Measurements from ENCODE around the gene CACNA1C.

The CACNA1C gene

GRCh38 chr12:2636741-2637340 lies 584.1 kb downstream of the CACNA1C start:
- Histone ChIP-seq H3K4me1 (ENCODE audit: control insufficient read depth, insufficient read depth, low read length) (peaks cover 27% of the 10 kb centered on the region), H3K9me3 (ENCODE audit: control insufficient read depth, low read length) (no peaks in the 10 kb centered on the region), H3K4me3 (ENCODE audit: low read length) (no peak overlapping the region), H3K9ac (ENCODE audit: low read length) (no peak overlapping the region), H3K27me3 (ENCODE audit: control insufficient read depth, insufficient read depth, low read length) (no peaks in the 10 kb centered on the region), H3K36me3 (ENCODE audit: control insufficient read depth, insufficient read depth, low read length) (no peaks in the 10 kb centered on the region)

- H3K27me3 ChIP-seq (ENCODE audit: control insufficient read depth, insufficient read depth, low read length): no peaks in the 10 kb centered on the region
- no peak overlapping the region for H3K4me3 ChIP-seq (ENCODE audit: low read length)
- H3K9ac ChIP-seq (ENCODE audit: low read length): no peak overlapping the region
- H3K9me3 ChIP-seq (ENCODE audit: control insufficient read depth, low read length): no peaks in the 10 kb centered on the region
- no peaks in the 10 kb centered on the region for H3K36me3 ChIP-seq (ENCODE audit: control insufficient read depth, insufficient read depth, low read length)
- H3K4me1 ChIP-seq (ENCODE audit: control insufficient read depth, insufficient read depth, low read length): peaks cover 31% of the 10 kb centered on the region
Measured at GRCh38 chr12:2637371-2637770, 584.6 kb downstream of the CACNA1C start.

- Histone ChIP-seq H3K4me3 (ENCODE audit: low read length) (no peak overlapping the region), H3K27me3 (ENCODE audit: control insufficient read depth, insufficient read depth, low read length) (no peaks in the 10 kb centered on the region), H3K4me1 (ENCODE audit: control insufficient read depth, insufficient read depth, low read length) (peaks cover 32% of the 10 kb centered on the region), H3K9ac (ENCODE audit: low read length) (no peak overlapping the region), H3K36me3 (ENCODE audit: control insufficient read depth, insufficient read depth, low read length) (no peaks in the 10 kb centered on the region), H3K9me3 (ENCODE audit: control insufficient read depth, low read length) (no peaks in the 10 kb centered on the region)
Measured at GRCh38 chr12:2638273-2639019, 585.7 kb downstream of the CACNA1C start.

GRCh38 chr12:2639020-2639298 lies 586.2 kb downstream of the CACNA1C start:
- no peak overlapping the region for H3K9ac ChIP-seq (ENCODE audit: low read length)
- H3K9me3 ChIP-seq (ENCODE audit: control insufficient read depth, low read length): no peaks in the 10 kb centered on the region
- no peak overlapping the region for H3K4me3 ChIP-seq (ENCODE audit: low read length)
- H3K4me1 ChIP-seq (ENCODE audit: control insufficient read depth, insufficient read depth, low read length): peaks cover 27% of the 10 kb centered on the region
- no peaks in the 10 kb centered on the region for H3K36me3 ChIP-seq (ENCODE audit: control insufficient read depth, insufficient read depth, low read length)
- no peaks in the 10 kb centered on the region for H3K27me3 ChIP-seq (ENCODE audit: control insufficient read depth, insufficient read depth, low read length)

- no peaks in the 10 kb centered on the region for H3K36me3 ChIP-seq (ENCODE audit: control insufficient read depth, insufficient read depth, low read length)
- H3K4me1 ChIP-seq (ENCODE audit: control insufficient read depth, insufficient read depth, low read length): peaks cover 24% of the 10 kb centered on the region
- H3K27me3 ChIP-seq (ENCODE audit: control insufficient read depth, insufficient read depth, low read length): no peaks in the 10 kb centered on the region
- H3K9me3 ChIP-seq (ENCODE audit: control insufficient read depth, low read length): no peaks in the 10 kb centered on the region
- H3K4me3 ChIP-seq (ENCODE audit: low read length): no peak overlapping the region
- H3K9ac ChIP-seq (ENCODE audit: low read length): no peak overlapping the region
Measured at GRCh38 chr12:2640281-2640680, 587.5 kb downstream of the CACNA1C start.

- Histone ChIP-seq H3K4me3 (ENCODE audit: low read length) (no peak overlapping the region), H3K4me1 (ENCODE audit: control insufficient read depth, insufficient read depth, low read length) (peaks cover 24% of the 10 kb centered on the region), H3K36me3 (ENCODE audit: control insufficient read depth, insufficient read depth, low read length) (no peaks in the 10 kb centered on the region), H3K9me3 (ENCODE audit: control insufficient read depth, low read length) (no peaks in the 10 kb centered on the region), H3K9ac (ENCODE audit: low read length) (no peak overlapping the region), H3K27me3 (ENCODE audit: control insufficient read depth, insufficient read depth, low read length) (no peaks in the 10 kb centered on the region)
Measured at GRCh38 chr12:2640709-2641108, 587.9 kb downstream of the CACNA1C start.

- no peaks in the 10 kb centered on the region for H3K9me3 ChIP-seq (ENCODE audit: control insufficient read depth, low read length)
- H3K9ac ChIP-seq (ENCODE audit: low read length): no peak overlapping the region
- H3K4me1 ChIP-seq (ENCODE audit: control insufficient read depth, insufficient read depth, low read length): peaks cover 24% of the 10 kb centered on the region
- no peaks in the 10 kb centered on the region for H3K27me3 ChIP-seq (ENCODE audit: control insufficient read depth, insufficient read depth, low read length)
- H3K4me3 ChIP-seq (ENCODE audit: low read length): no peak overlapping the region
- H3K36me3 ChIP-seq (ENCODE audit: control insufficient read depth, insufficient read depth, low read length): no peaks in the 10 kb centered on the region
Measured at GRCh38 chr12:2641207-2641606, 588.4 kb downstream of the CACNA1C start.

- H3K36me3 ChIP-seq (ENCODE audit: control insufficient read depth, insufficient read depth, low read length): no peaks in the 10 kb centered on the region
- H3K9me3 ChIP-seq (ENCODE audit: control insufficient read depth, low read length): no peaks in the 10 kb centered on the region
- H3K4me3 ChIP-seq (ENCODE audit: low read length): no peak overlapping the region
- no peaks in the 10 kb centered on the region for H3K27me3 ChIP-seq (ENCODE audit: control insufficient read depth, insufficient read depth, low read length)
- H3K9ac ChIP-seq (ENCODE audit: low read length): no peak overlapping the region
- peaks cover 24% of the 10 kb centered on the region for H3K4me1 ChIP-seq (ENCODE audit: control insufficient read depth, insufficient read depth, low read length)
Measured at GRCh38 chr12:2641761-2642160, 589.0 kb downstream of the CACNA1C start.

GRCh38 chr12:2642176-2642892 lies 589.5 kb downstream of the CACNA1C start:
- Histone ChIP-seq H3K4me1 (ENCODE audit: control insufficient read depth, insufficient read depth, low read length) (peaks cover 24% of the 10 kb centered on the region), H3K9ac (ENCODE audit: low read length) (no peak overlapping the region), H3K36me3 (ENCODE audit: control insufficient read depth, insufficient read depth, low read length) (no peaks in the 10 kb centered on the region), H3K4me3 (ENCODE audit: low read length) (no peak overlapping the region), H3K27me3 (ENCODE audit: control insufficient read depth, insufficient read depth, low read length) (no peaks in the 10 kb centered on the region), H3K9me3 (ENCODE audit: control insufficient read depth, low read length) (no peaks in the 10 kb centered on the region)

GRCh38 chr12:2642896-2643425 lies 590.2 kb downstream of the CACNA1C start:
- Histone ChIP-seq H3K27me3 (ENCODE audit: control insufficient read depth, insufficient read depth, low read length) (no peaks in the 10 kb centered on the region), H3K9me3 (ENCODE audit: control insufficient read depth, low read length) (no peaks in the 10 kb centered on the region), H3K36me3 (ENCODE audit: control insufficient read depth, insufficient read depth, low read length) (no peaks in the 10 kb centered on the region), H3K4me3 (ENCODE audit: low read length) (no peak overlapping the region), H3K9ac (ENCODE audit: low read length) (no peak overlapping the region), H3K4me1 (ENCODE audit: control insufficient read depth, insufficient read depth, low read length) (peaks cover 24% of the 10 kb centered on the region)

GRCh38 chr12:2643576-2644135 lies 590.9 kb downstream of the CACNA1C start:
- no peak overlapping the region for H3K9ac ChIP-seq (ENCODE audit: low read length)
- H3K9me3 ChIP-seq (ENCODE audit: control insufficient read depth, low read length): no peaks in the 10 kb centered on the region
- H3K36me3 ChIP-seq (ENCODE audit: control insufficient read depth, insufficient read depth, low read length): no peaks in the 10 kb centered on the region

More at GRCh38 chr12:2643576-2644135, 590.9 kb downstream of the CACNA1C start:
- Histone ChIP-seq H3K4me1 (ENCODE audit: control insufficient read depth, insufficient read depth, low read length) (peaks cover 24% of the 10 kb centered on the region), H3K27me3 (ENCODE audit: control insufficient read depth, insufficient read depth, low read length) (no peaks in the 10 kb centered on the region), H3K4me3 (ENCODE audit: low read length) (no peak overlapping the region)

All from mucosa of stomach (tissue), 1 donor.